HCT116 (cell line): ENCODE data around the gene DPH5. TPM values are rescaled to one million over a fixed set of nuclear protein-coding genes. Genes with fewer than 3 reads are reported as not detected.

ENCODE experiments used
- ATAC-seq: fragments of 200-7000 bp; cut with Tn5 transposase; 2 replicates; pipeline ENCODE4 v1.9.1; 2020; ENCODE audit warnings: mild to moderate bottlenecking, moderate library complexity
- BruUV-seq: library from RNA; stranded (reverse); fragments of 400-500 nt; replicated peaks from 2 replicates; lab custom pipeline; 2021; lab: Mats Ljungman, UMichigan
- CTCF ChIA-PET: fragments of 300-600 bp; sonication (Branson Sonifier 250); formaldehyde crosslinking; loops from one replicate; lab custom pipeline; 2021; ENCODE audit warnings: antibody characterized with exemption; lab: Charles Lee
- POLR2A ChIA-PET: fragments of 300-600, 350-600 bp; sonication (Branson Sonifier 250); formaldehyde crosslinking; loops from one replicate; lab custom pipeline; 2021; ENCODE audit warnings: antibody characterized with exemption; lab: Charles Lee
- RAD21 ChIA-PET, 2 experiments: fragments of 300-600 bp; sonication (Branson Sonifier 250); formaldehyde crosslinking; loops; one replicate each; lab custom pipeline; 2023; ENCODE audit warnings: low total read pairs in 2 of 2; ENCODE audit not compliant: uncharacterized antibody in 2 of 2, unreplicated experiment in 2 of 2, low non-redundant PET in 1 of 2; lab: Charles Lee
- DNase-seq: peaks from one replicate; pipeline ENCODE4 v3.0.0-alpha.2; 2010; ENCODE audit warnings: low read depth, low spot score
- H2AFZ ChIP-seq: fragments of 200-600 bp; shearing (Covaris generic), sonication (generic); 2 replicates; pipeline ENCODE4 v1.6.1; 2017; ENCODE audit warnings: low read depth, mixed run types, mixed read lengths, antibody characterized with exemption, low read length; ENCODE audit not compliant: poor library complexity, severe bottlenecking
- H3K27ac ChIP-seq: 2 replicates; pipeline ENCODE4 v1.5.1; 2012; ENCODE audit warnings: low read depth, low read length
- H3K27me3 ChIP-seq: fragments of 200-600 bp; sonication (generic); 2 replicates; pipeline ENCODE4 v1.6.1; 2016; ENCODE audit warnings: mixed run types, low read length, mixed read lengths; ENCODE audit not compliant: insufficient read depth
- H3K36me3 ChIP-seq, 2 experiments: fragments of 200-500 bp in 1 of 2; fragments of 200-600 bp in 1 of 2; sonication (Bioruptor generic) in 1 of 2; sonication (generic) in 1 of 2; 2 replicates each; pipeline versions ENCODE4 v1.5.1 to v1.6.1; 2014 to 2016; ENCODE audit warnings: low read length in 2 of 2, inconsistent platforms in 1 of 2, mixed read lengths in 1 of 2, mixed run types in 1 of 2; ENCODE audit not compliant: insufficient read depth in 2 of 2, control insufficient read depth in 1 of 2
- H3K4me1 ChIP-seq, 2 experiments: fragments of 200-600 bp in 1 of 2; sonication (generic) in 1 of 2; 2 replicates each; pipeline versions ENCODE4 v1.5.1 to v1.6.1; 2012 to 2017; ENCODE audit warnings: low read length in 2 of 2, inconsistent platforms in 1 of 2, mild to moderate bottlenecking in 1 of 2, mixed read lengths in 1 of 2, mixed run types in 1 of 2, moderate library complexity in 1 of 2; ENCODE audit not compliant: insufficient read depth in 2 of 2, control insufficient read depth in 1 of 2
- H3K4me2 ChIP-seq: fragments of 200-600 bp; sonication (generic); 2 replicates; pipeline ENCODE4 v1.6.1; 2017; ENCODE audit warnings: mixed run types, low read length, mixed read lengths
- H3K4me3 ChIP-seq, 2 experiments: fragments of 200-600 bp in 1 of 2; sonication (generic) in 1 of 2; replicated peaks in 1 of 2; 2 replicates each; pipeline ENCODE4 v1.5.1; 2011 to 2016; ENCODE audit warnings: low read length in 2 of 2, control low read depth in 1 of 2, low read depth in 1 of 2, mild to moderate bottlenecking in 1 of 2, mixed read lengths in 1 of 2, mixed run types in 1 of 2
- H3K79me2 ChIP-seq: fragments of 200-600 bp; sonication (generic); 2 replicates; pipeline ENCODE4 v1.6.1; 2017; ENCODE audit warnings: mild to moderate bottlenecking, mixed run types, low read length, moderate library complexity, mixed read lengths; ENCODE audit not compliant: insufficient read depth
- H3K9ac ChIP-seq: fragments of 200-600 bp; sonication (generic); 2 replicates; pipeline ENCODE4 v1.6.1; 2016; ENCODE audit warnings: low read length, mixed read lengths
- H3K9me2 ChIP-seq: fragments of 200-600 bp; sonication (generic), shearing (Covaris generic); 2 replicates; pipeline ENCODE4 v1.6.1; 2017; ENCODE audit warnings: mixed run types, mild to moderate bottlenecking, moderate library complexity; ENCODE audit not compliant: insufficient read depth
- H3K9me3 ChIP-seq, 2 experiments: fragments of 200-500 bp in 1 of 2; fragments of 200-600 bp in 1 of 2; sonication (Bioruptor generic) in 1 of 2; sonication (generic) in 1 of 2; 2 replicates each; pipeline ENCODE4 v1.6.1; 2014 to 2017; ENCODE audit warnings: low read length in 2 of 2, mixed read lengths in 2 of 2, inconsistent platforms in 1 of 2, low read depth in 1 of 2, mild to moderate bottlenecking in 1 of 2, mixed run types in 1 of 2, moderate library complexity in 1 of 2; ENCODE audit not compliant: control insufficient read depth in 1 of 2, insufficient read depth in 1 of 2
- H4K20me1 ChIP-seq: fragments of 200-600 bp; sonication (generic), shearing (Covaris generic); 2 replicates; pipeline ENCODE4 v1.6.1; 2017; ENCODE audit warnings: mixed run types, mild to moderate bottlenecking, moderate library complexity; ENCODE audit not compliant: insufficient read depth
- CEBPB ChIP-seq: IDR thresholded peaks from 2 replicates; pipeline ENCODE4 v1.6.1; 2012; ENCODE audit warnings: low read depth
- CTCF ChIP-seq, 3 experiments: fragments of 200-600 bp in 1 of 3; sonication (generic) in 1 of 3; IDR thresholded peaks in 2 of 3; conservative IDR thresholded peaks in 1 of 3; 2 replicates each; pipeline ENCODE4 v1.5.1; 2012 to 2017; ENCODE audit warnings: low read depth in 2 of 3, low read length in 2 of 3, antibody characterized with exemption in 1 of 3, borderline replicate concordance in 1 of 3, control low read depth in 1 of 3, mild to moderate bottlenecking in 1 of 3, mixed read lengths in 1 of 3, mixed run types in 1 of 3, moderate library complexity in 1 of 3; ENCODE audit not compliant: insufficient read depth in 1 of 3
- ELF1 ChIP-seq: IDR thresholded peaks from 2 replicates; pipeline ENCODE4 v1.6.1; 2012; ENCODE audit warnings: low read depth, borderline replicate concordance
- RAD21 ChIP-seq: IDR thresholded peaks from 2 replicates; pipeline ENCODE4 v1.6.1; 2012; ENCODE audit warnings: low read depth, mild to moderate bottlenecking
- SRF ChIP-seq: IDR thresholded peaks from 2 replicates; pipeline ENCODE4 v1.6.1; 2012; ENCODE audit warnings: low read depth
- YY1 ChIP-seq: IDR thresholded peaks from 2 replicates; pipeline ENCODE4 v1.6.1; 2011; ENCODE audit warnings: low read length, low read depth, moderate library complexity, mild to moderate bottlenecking; ENCODE audit not compliant: insufficient replicate concordance; ENCODE audit errors: extremely low read depth
- ZBTB33 ChIP-seq: IDR thresholded peaks from 2 replicates; pipeline ENCODE4 v1.6.1; 2011; ENCODE audit warnings: mild to moderate bottlenecking, low read length, moderate library complexity; ENCODE audit not compliant: insufficient replicate concordance; ENCODE audit errors: extremely low read depth
- ZNF274 ChIP-seq: fragments of 200-500 bp; sonication (Bioruptor generic); IDR thresholded peaks from 2 replicates; pipeline ENCODE4 v1.6.1; 2014; ENCODE audit warnings: mild to moderate bottlenecking, low read depth, low read length, inconsistent platforms
- intact Hi-C: fragments of 100-400 bp; cut with micrococcal nuclease; formaldehyde crosslinking; loops from 2 replicates; pipeline ENCODE4 v1.10.0; 2022
- total RNA-seq: library from RNA; stranded (reverse); gene quantifications from one replicate; pipeline ENCODE4 v1.2.1, GENCODE V29; 2021; ENCODE audit not compliant: unreplicated experiment

Gene DPH5
- total RNA-seq, 1 experiment from 2014 or later: 55.8 TPM

GRCh38 chr1:101003012-101003650, 22.5 kb downstream of the DPH5 start:
- no TSS peak for BruUV-seq
- no peak for TF ChIP-seq RAD21
- TF ChIP-seq ZBTB33: no peak
- no peak for TF ChIP-seq SRF
- no peak for TF ChIP-seq ELF1
- TF ChIP-seq CEBPB: no peak
- TF ChIP-seq YY1: no peak
- TF ChIP-seq CTCF (IDR thresholded peaks at IDR 0.05 in 2 of 3, conservative IDR thresholded peaks at IDR 0.05 in 1 of 3; ENCODE audit: borderline replicate concordance in 1 of 3, insufficient read depth in 1 of 3, low read depth in 2 of 3, low read length in 2 of 3): no peak
- TF ChIP-seq ZNF274: no peak
- TF ChIP-seq, all 23 proteins: peak for 0
- no peaks in the 10 kb centered on the region for H3K79me2 ChIP-seq
- H2AFZ ChIP-seq: no peak overlapping the region
- intact Hi-C loops: no loop called here
- no peak overlapping the region for H3K9ac ChIP-seq
- ChIA-PET POLR2A (no interaction called here), RAD21 (no interaction called here), CTCF (no interaction called here)
- H3K4me2 ChIP-seq: no peak overlapping the region
- no peak overlapping the region for H3K4me3 ChIP-seq
- peaks cover 0 to 9% of the 10 kb centered on the region in 2 experiments; a peak in 1 of 4 replicates for H3K4me1 ChIP-seq
- no peaks in the 10 kb centered on the region for H4K20me1 ChIP-seq
- H3K27me3 ChIP-seq: no peaks in the 10 kb centered on the region
- peaks cover 4 to 13% of the 10 kb centered on the region in 2 experiments; a peak in 2 of 4 replicates for H3K36me3 ChIP-seq
- DNase-seq: no peak
- ATAC-seq: no peak
- no peaks in the 10 kb centered on the region for H3K9me3 ChIP-seq
- H3K27ac ChIP-seq: no peak overlapping the region
- no peaks in the 10 kb centered on the region for H3K9me2 ChIP-seq
